DND-41 (cell line): ENCODE measurements around the gene HSPG2.
"Not testable (repeated sequence)": the region's sequence is repeated elsewhere in the genome, so short reads cannot be mapped to it uniquely, and the experiment has no call there.

Source experiments
- ATAC-seq: fragments of 200-7000 bp; cut with Tn5 transposase; 3 replicates; pipeline ENCODE4 v1.9.1; 2021; ENCODE audit warnings: low read depth; ENCODE audit not compliant: insufficient read depth
- DNase-seq: peaks from one replicate; pipeline ENCODE4 v3.0.0-alpha.2; 2020
- H2AFZ ChIP-seq: 2 replicates; pipeline ENCODE4 v1.6.0; 2012; ENCODE audit warnings: low read depth, low read length
- H3K27ac ChIP-seq: 2 replicates; pipeline ENCODE4 v1.5.1; 2012; ENCODE audit warnings: low read length, inconsistent platforms
- H3K27me3 ChIP-seq: fragments of 200-600 bp; sonication (generic); 2 replicates; pipeline ENCODE4 v1.6.0; 2012; ENCODE audit warnings: low read length, mild to moderate bottlenecking, inconsistent platforms; ENCODE audit not compliant: insufficient read depth, poor library complexity
- H3K36me3 ChIP-seq: 2 replicates; pipeline ENCODE4 v1.5.1; 2012; ENCODE audit warnings: low read length, inconsistent platforms; ENCODE audit not compliant: insufficient read depth
- H3K4me1 ChIP-seq: 2 replicates; pipeline ENCODE4 v1.5.1; 2012; ENCODE audit warnings: mild to moderate bottlenecking, low read length; ENCODE audit not compliant: insufficient read depth
- H3K4me2 ChIP-seq: 2 replicates; pipeline ENCODE4 v1.6.0; 2012; ENCODE audit warnings: mild to moderate bottlenecking, moderate library complexity, low read length, inconsistent platforms; ENCODE audit not compliant: insufficient read depth
- H3K4me3 ChIP-seq, 2 experiments: fragments of 200-600 bp in 1 of 2; shearing (Covaris generic) in 1 of 2; 2 replicates each; pipeline ENCODE4 v1.5.1; 2012 to 2016; ENCODE audit warnings: inconsistent platforms in 2 of 2, low read length in 2 of 2, mild to moderate bottlenecking in 2 of 2, low read depth in 1 of 2, moderate library complexity in 1 of 2
- H3K79me2 ChIP-seq: 2 replicates; pipeline ENCODE4 v1.6.0; 2012; ENCODE audit warnings: low read length, inconsistent platforms; ENCODE audit not compliant: insufficient read depth
- H3K9ac ChIP-seq: 2 replicates; pipeline ENCODE4 v1.6.0; 2012; ENCODE audit warnings: low read depth, mild to moderate bottlenecking, inconsistent platforms, low read length, moderate library complexity
- H3K9me3 ChIP-seq: 2 replicates; pipeline ENCODE4 v1.5.1; 2012; ENCODE audit warnings: low read length, moderate library complexity, mild to moderate bottlenecking, inconsistent platforms; ENCODE audit not compliant: insufficient read depth, severe bottlenecking
- H4K20me1 ChIP-seq: 2 replicates; pipeline ENCODE4 v1.6.0; 2012; ENCODE audit warnings: low read length; ENCODE audit not compliant: insufficient read depth
- CTCF ChIP-seq: IDR thresholded peaks from 2 replicates; pipeline ENCODE4 v1.5.1; 2012; ENCODE audit warnings: borderline replicate concordance, low read length, moderate library complexity, mild to moderate bottlenecking; ENCODE audit not compliant: poor library complexity, severe bottlenecking; ENCODE audit errors: extremely low read depth

The HSPG2 gene

GRCh38 chr1:21980515-21981220 is 43.6 kb upstream of the HSPG2 start:
- H3K4me3 ChIP-seq, H3K4me1 ChIP-seq, H3K36me3 ChIP-seq, H3K27ac ChIP-seq, H3K79me2 ChIP-seq, H4K20me1 ChIP-seq, H3K9me3 ChIP-seq, H3K27me3 ChIP-seq, ATAC-seq, H2AFZ ChIP-seq, DNase-seq, H3K4me2 ChIP-seq, H3K9ac ChIP-seq: not testable (repeated sequence)
- TF ChIP-seq CTCF, result peak; percentile 11

GRCh38 chr1:21978209-21978608 is 41.1 kb upstream of the HSPG2 start:
- H3K4me2 ChIP-seq, ATAC-seq, H3K4me1 ChIP-seq, H3K27me3 ChIP-seq, H3K9me3 ChIP-seq, H3K79me2 ChIP-seq, H2AFZ ChIP-seq, H3K27ac ChIP-seq, DNase-seq, H3K36me3 ChIP-seq, H3K4me3 ChIP-seq, H3K9ac ChIP-seq, H4K20me1 ChIP-seq: not testable (repeated sequence)

GRCh38 chr1:21976703-21977239 is 39.7 kb upstream of the HSPG2 start, which contains the start of gene CELA3B:
Gene CELA3B, plus strand, starts transcription at chr1:21977022. Its CDS starts 18 bp downstream, at chr1:21977040.
- H3K9ac ChIP-seq, H3K27me3 ChIP-seq, H3K4me3 ChIP-seq, H3K9me3 ChIP-seq, H3K4me2 ChIP-seq, H4K20me1 ChIP-seq, H2AFZ ChIP-seq, H3K79me2 ChIP-seq, H3K4me1 ChIP-seq, H3K36me3 ChIP-seq, H3K27ac ChIP-seq, DNase-seq, ATAC-seq: not testable (repeated sequence)

DNA sequence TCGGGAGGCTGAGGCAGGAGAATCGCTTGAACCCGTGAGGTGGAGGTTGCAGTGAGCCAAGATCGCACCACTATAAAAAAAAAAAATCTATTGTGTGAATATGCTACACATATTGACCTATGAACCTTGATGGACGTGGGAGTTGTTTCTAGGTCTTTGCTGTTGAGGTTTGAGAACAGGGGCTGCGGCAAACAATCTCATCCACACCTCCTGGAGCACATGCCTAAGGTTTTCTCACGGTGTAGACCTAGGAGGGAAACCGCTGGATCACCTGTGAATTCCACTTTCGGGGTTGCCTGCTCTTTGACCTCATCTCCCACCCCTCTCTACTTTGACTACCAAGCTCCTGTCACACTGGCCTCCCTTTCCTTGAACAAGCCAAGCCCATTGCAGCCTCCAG is 38.2 kb upstream of the HSPG2 start:
- not testable (repeated sequence) for H3K9ac ChIP-seq, DNase-seq, H2AFZ ChIP-seq, H3K79me2 ChIP-seq, H4K20me1 ChIP-seq, H3K27me3 ChIP-seq, H3K4me1 ChIP-seq, H3K36me3 ChIP-seq, ATAC-seq, H3K27ac ChIP-seq, H3K9me3 ChIP-seq, H3K4me3 ChIP-seq, H3K4me2 ChIP-seq

- H3K9ac ChIP-seq, H3K79me2 ChIP-seq, H2AFZ ChIP-seq, H3K36me3 ChIP-seq, DNase-seq, H4K20me1 ChIP-seq, ATAC-seq, H3K9me3 ChIP-seq, H3K4me3 ChIP-seq, H3K4me2 ChIP-seq, H3K27ac ChIP-seq, H3K27me3 ChIP-seq, H3K4me1 ChIP-seq: not testable (repeated sequence)
Measured at GRCh38 chr1:21974699-21975098, 37.6 kb upstream of the HSPG2 start.

- H3K27me3 ChIP-seq, H3K36me3 ChIP-seq, H3K79me2 ChIP-seq, H3K9ac ChIP-seq, H3K27ac ChIP-seq, DNase-seq, H3K4me1 ChIP-seq, H3K4me3 ChIP-seq, H4K20me1 ChIP-seq, H3K9me3 ChIP-seq, H3K4me2 ChIP-seq, ATAC-seq, H2AFZ ChIP-seq: not testable (repeated sequence)
Measured at GRCh38 chr1:21973948-21974347, 36.8 kb upstream of the HSPG2 start.

DNA sequence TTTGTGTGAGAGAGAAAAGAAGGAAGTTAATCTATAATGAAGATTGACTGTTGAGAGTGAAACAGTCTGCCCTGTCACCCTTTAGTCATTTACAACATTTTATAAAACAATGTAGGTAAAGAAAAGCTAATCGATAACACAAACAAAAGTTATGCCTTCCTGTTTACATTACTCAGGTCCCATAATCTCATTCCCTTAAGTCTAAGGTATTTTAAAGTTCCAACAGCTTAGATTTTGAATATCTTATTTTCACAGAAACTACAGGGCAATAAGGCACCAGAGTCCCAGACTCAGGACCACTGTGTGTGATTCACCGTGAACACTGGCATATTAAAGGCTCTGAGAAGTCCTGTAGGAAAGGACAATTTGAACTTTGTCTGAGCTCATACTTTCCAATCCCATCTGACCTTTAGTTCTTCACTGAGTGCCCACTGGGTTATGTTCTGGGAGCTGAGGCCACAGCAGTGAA is 35.9 kb upstream of the HSPG2 start:
- not testable (repeated sequence) for H3K9ac ChIP-seq, H3K27me3 ChIP-seq, H3K4me3 ChIP-seq, H4K20me1 ChIP-seq, H3K9me3 ChIP-seq, H3K27ac ChIP-seq, H3K79me2 ChIP-seq, ATAC-seq, DNase-seq, H3K36me3 ChIP-seq, H2AFZ ChIP-seq, H3K4me2 ChIP-seq, H3K4me1 ChIP-seq
